ENCODE measurements around the gene FRYL.
"Not testable (repeated sequence)": the region's sequence is repeated elsewhere in the genome, so short reads cannot be mapped to it uniquely, and the experiment has no call there.

Gene FRYL

DNA sequence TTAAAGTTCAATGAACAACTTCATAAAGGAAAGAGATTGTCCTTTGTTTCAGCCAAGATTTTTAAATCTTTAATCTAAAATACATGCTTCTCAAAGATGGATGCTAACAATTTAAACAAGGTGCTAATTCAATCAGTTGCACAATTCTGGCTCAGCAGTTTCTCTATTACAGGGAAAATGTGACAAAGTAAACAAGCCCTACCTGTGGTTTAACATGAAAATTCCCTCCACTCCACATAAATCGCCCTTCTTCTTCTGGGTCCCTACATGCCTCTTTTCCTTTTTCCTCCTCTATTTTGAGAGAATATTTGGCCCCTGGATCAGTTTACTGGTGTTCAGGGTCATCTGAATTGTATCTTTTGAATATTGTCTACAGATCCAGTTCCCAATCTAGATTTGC lies 80.6 kb downstream of the FRYL start:
- no peak overlapping the region for H3K4me3 ChIP-seq (replicated peaks; ENCODE audit: low read depth, low read length)
- no peak for DNase-seq (ENCODE audit: extremely low read depth, low read depth)
- TF ChIP-seq CTCF (IDR thresholded peaks at IDR 0.05; ENCODE audit: low read depth, low read length, missing control alignments) = no peak

DNA sequence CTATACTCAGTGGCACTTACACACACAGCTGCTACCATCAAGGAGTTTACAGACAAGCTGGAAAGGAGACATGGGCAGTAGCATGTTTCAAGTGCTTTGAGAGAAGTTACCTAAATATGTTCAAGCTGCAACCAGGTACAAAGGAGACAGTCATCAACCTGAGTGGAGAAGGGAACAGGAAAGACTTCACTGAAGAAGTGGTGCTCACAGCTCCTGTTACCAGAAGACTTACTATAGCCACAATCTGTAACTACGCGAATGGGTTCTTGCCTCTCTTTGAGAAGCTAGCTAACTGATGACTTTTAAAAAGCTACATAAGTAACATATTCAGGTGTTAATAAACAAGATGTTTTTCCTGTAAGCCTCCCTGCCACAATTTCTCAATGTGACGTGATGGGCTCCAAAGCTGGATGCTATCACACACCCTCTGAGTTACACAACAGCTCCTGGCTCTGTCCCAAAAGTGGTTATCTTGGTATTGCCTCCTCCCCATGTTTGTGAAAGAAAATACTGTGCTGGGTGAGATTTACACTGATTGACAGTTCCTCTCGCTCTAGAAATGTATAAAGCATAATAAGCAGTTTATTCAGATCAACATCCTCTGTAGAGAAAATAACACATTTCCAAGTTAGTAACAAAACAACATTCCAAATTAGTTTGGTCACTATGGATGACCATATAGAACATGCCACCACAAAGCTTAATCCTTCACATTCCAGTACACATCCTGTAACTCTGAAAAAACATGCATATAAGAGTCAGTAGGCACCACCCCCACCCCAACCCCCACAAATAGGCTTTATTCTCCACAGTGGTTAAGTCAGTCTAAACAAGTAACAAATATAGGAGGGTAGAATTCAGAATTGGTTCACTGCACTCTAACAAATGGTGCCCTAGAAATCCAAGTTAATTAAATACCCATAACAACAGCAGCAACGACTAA lies 81.8 kb downstream of the FRYL start:
- no peak for TF ChIP-seq CTCF (IDR thresholded peaks at IDR 0.05; ENCODE audit: low read depth, low read length, missing control alignments)
- no peak overlapping the region for H3K4me3 ChIP-seq (replicated peaks; ENCODE audit: low read depth, low read length)
- DNase-seq (ENCODE audit: extremely low read depth, low read depth) = peak; percentile 63

GRCh38 chr4:48697516-48697915 lies 82.6 kb downstream of the FRYL start:
- not testable (repeated sequence) for H3K4me3 ChIP-seq (replicated peaks; ENCODE audit: low read depth, low read length); DNase-seq (ENCODE audit: extremely low read depth, low read depth)

GRCh38 chr4:48694824-48695223 lies 85.3 kb downstream of the FRYL start:
- H3K4me3 ChIP-seq (replicated peaks; ENCODE audit: low read depth, low read length) = no peak overlapping the region
- DNase-seq (ENCODE audit: extremely low read depth, low read depth) = no peak
- no peak for TF ChIP-seq CTCF (IDR thresholded peaks at IDR 0.05; ENCODE audit: low read depth, low read length, missing control alignments)

DNA sequence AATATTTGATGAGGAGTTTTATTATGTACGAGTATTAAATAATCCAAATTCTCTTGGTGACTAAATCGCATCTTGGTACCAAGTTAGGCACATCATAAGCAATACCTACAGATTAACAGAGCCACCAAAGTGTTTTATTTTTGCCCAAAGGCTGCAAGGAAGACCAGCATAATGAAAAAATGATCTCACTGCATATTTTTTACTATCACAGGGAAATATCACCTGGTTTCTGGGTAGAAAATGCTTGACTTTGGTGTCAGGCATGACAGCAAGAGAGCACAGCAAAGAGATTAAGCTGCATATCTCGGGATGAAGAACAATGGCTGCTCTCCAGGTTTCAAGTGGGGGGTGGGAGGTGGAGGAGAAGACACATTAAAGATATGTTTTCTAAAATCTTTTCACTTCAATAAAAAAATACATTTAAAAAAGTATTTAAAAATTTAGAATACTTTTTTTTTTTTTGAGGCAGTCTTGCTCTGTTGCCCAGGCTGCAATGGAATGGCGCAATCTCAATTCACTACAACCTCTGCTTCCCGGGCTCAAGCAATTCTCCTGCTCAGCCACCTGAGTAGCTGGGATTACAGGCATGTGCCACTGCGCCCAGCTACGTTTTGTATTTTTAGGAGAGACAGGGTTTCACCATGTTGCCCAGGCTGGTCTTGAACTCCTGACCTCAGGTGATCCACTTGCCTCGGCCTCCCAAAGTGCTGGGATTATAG lies 86.1 kb downstream of the FRYL start:
- DNase-seq (ENCODE audit: extremely low read depth, low read depth) = no peak
- no peak for TF ChIP-seq CTCF (IDR thresholded peaks at IDR 0.05; ENCODE audit: low read depth, low read length, missing control alignments)
- no peak overlapping the region for H3K4me3 ChIP-seq (replicated peaks; ENCODE audit: low read depth, low read length)

DNA sequence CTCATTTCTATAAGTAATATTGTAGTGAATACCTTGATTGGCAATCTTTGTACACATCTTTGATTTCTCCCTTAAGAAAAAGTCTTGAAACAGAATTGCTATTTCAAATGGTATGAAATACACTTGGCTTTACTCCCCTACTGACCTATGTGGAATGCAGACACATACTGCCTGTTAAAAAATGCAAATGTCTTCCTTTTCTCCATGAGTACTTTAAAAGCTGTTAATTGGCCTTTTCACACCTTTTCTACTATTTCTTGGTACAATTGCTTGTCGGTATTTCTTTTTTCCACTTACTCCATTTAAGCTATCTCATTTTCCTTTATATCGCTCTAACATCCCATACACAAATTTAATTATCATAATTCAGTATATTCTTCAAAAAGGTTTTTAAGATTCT lies 87.2 kb downstream of the FRYL start:
- no peak overlapping the region for H3K4me3 ChIP-seq (replicated peaks; ENCODE audit: low read depth, low read length)
- no peak for TF ChIP-seq CTCF (IDR thresholded peaks at IDR 0.05; ENCODE audit: low read depth, low read length, missing control alignments)
- DNase-seq (ENCODE audit: extremely low read depth, low read depth) = no peak

DNA sequence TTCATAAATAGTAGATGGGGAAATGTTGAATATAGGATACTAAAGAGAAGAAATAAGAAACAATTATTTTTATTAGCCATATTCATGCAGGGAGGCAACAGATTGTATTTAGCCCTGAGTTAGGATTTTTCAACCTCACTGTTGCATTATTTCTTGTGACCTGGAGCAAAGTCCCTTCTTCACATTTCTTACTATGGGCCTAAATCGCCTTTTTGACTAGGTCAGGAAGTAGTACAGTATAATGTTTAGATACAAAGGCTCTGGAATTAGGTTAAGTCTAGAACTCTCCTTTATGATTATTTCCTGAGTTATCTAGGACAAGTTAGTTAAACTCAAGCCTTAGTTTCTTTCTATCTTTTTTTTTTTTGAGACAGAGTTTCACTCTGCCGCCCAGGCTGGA lies 88.0 kb downstream of the FRYL start:
- no peak overlapping the region for H3K4me3 ChIP-seq (replicated peaks; ENCODE audit: low read depth, low read length)
- no peak for DNase-seq (ENCODE audit: extremely low read depth, low read depth)
- TF ChIP-seq CTCF (IDR thresholded peaks at IDR 0.05; ENCODE audit: low read depth, low read length, missing control alignments) = no peak

All from HFF-Myc (cell line).